Activated CD4-positive, CD25-positive, alpha-beta regulatory T cell treated with anti-CD3 and anti-CD28 coated beads, Interleukin-2, amount 50 U/mL, for 72 hours (primary cell): ENCODE measurements around the gene GADD45G.

Experiments used
- DNase-seq: peaks from one replicate; pipeline ENCODE4 v3.0.0; 2021

GADD45G gene

GRCh38 chr9:89592963-89593726 is 11.7 kb upstream of the GADD45G start:
- no peak for DNase-seq

GRCh38 chr9:89593727-89594427 is 10.9 kb upstream of the GADD45G start:
- DNase-seq, result peak; percentile 55

- DNase-seq, result no peak
Observed at GRCh38 chr9:89594811-89595550, 9.8 kb upstream of the GADD45G start.

- no peak for DNase-seq
Observed at GRCh38 chr9:89595646-89596045, 9.2 kb upstream of the GADD45G start.

GRCh38 chr9:89596937-89597555 is 7.8 kb upstream of the GADD45G start:
- no peak for DNase-seq

GRCh38 chr9:89597711-89598362 is 7.0 kb upstream of the GADD45G start:
- no peak for DNase-seq

DNA sequence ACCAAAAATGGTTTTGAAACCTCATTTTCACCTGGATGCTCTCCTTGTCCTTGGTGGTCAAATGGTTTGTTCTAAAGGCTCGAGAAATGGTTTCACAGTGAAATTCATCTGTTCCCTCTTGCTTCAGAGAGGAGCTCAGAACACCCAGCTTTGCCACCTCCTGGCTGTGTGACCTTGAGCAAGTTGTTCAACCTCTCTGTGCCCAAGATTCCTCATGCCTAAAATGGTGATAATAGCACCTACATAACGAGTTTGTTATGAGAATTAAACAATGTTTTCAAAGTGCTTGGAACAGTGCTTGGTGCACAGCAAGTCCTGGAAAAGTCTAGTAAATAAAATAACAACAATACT is 6.5 kb upstream of the GADD45G start:
- DNase-seq, result no peak

DNA sequence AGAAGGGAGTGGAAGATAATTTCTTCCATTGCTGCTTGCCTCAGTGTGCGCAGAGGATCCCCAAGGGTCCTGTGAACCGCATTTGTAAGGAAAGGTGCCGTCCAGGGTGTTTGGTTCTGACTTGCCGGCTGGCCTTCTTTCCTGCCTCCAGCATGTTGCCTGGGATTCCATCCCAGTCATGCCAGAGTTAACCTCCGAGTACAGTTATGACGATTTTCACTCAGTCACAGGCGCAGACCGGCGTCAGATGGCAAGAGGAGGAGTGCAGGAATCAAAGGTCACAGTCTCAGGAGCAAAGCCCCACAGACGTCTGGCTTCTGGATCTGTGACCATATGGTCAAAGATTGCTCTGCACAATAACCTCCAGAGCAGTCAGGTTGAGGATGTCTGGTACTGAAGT is 5.9 kb upstream of the GADD45G start:
- no peak for DNase-seq

- DNase-seq, result no peak
Observed at GRCh38 chr9:89600831-89601230, 4.0 kb upstream of the GADD45G start.

- no peak for DNase-seq
Observed at GRCh38 chr9:89601306-89601705, 3.5 kb upstream of the GADD45G start.

- no peak for DNase-seq
Observed at GRCh38 chr9:89601856-89602562, 2.8 kb upstream of the GADD45G start.

- peak; percentile 86 for DNase-seq
Observed at GRCh38 chr9:89602978-89603766, 1.6 kb upstream of the GADD45G start.

DNA sequence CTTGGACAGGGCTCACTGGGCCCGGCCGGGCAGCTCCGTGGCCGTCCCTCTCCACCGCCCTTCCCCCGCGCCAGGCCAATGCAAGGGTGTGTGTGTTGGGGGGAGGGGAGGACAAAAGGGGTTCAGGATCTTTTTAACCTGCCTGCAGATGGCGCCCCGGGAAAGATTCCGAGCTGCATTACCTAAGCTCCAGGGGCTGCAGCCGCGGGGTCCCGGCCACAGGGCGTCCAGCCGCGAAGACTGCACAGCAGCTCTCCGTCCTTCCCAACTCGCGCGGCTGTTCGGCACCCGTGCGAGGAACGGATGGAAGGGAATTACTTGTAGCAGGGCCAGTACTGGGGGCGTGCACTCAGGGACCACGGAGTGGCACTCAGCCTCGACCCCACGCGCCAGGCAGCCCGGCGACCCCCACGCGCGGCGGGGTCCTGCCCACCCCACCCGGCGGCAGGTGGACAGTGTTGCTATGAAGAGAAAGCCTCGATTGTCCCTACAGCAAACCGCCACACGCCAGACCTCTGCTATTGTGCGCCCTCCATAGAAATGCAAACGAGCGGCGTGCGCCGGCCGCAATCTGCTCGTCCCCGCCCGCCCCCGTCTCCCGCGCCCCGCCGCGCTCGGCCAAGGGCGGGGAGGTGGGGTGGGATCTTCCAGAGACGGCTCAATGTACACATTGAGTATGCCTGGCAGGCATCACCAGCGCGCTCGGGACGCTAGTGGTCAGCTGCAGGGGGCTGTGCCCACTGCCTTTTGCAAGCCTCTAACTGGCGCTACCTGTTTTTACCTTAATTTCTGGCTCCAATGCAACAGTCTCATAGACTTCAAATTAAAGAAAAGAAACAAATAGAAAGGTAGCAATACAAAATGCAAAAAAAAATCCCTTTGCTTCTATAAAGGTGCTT is 796 bp upstream of the GADD45G start:
- DNase-seq, result peak; percentile 39

DNA sequence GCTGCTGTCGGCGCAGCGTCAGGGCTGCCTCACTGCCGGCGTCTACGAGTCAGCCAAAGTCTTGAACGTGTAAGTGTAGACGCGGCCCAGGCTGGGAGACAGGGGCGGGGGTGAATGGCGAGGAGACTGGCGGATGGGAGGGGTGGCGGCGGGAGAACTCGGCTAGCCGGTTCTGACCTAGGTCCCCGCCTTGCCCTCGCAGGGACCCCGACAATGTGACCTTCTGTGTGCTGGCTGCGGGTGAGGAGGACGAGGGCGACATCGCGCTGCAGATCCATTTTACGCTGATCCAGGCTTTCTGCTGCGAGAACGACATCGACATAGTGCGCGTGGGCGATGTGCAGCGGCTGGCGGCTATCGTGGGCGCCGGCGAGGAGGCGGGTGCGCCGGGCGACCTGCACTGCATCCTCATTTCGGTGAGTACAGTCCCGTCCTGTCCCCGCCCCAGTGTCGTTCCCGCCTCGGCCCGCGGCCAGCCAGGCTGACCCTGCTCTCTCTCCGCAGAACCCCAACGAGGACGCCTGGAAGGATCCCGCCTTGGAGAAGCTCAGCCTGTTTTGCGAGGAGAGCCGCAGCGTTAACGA is 745 bp downstream of the GADD45G start:
- peak; percentile 70 for DNase-seq

DNA sequence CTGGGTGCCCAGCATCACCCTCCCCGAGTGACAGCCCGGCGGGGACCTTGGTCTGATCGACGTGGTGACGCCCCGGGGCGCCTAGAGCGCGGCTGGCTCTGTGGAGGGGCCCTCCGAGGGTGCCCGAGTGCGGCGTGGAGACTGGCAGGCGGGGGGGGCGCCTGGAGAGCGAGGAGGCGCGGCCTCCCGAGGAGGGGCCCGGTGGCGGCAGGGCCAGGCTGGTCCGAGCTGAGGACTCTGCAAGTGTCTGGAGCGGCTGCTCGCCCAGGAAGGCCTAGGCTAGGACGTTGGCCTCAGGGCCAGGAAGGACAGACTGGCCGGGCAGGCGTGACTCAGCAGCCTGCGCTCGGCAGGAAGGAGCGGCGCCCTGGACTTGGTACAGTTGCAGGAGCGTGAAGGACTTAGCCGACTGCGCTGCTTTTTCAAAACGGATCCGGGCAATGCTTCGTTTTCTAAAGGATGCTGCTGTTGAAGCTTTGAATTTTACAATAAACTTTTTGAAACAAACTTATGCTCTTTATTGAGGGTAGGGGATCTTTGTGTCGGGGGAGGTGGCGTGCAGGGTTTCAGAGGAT is 1.3 kb downstream of the GADD45G start:
- DNase-seq, result peak; percentile 65

GRCh38 chr9:89606624-89607311 is 2.0 kb downstream of the GADD45G start:
- no peak for DNase-seq

DNA sequence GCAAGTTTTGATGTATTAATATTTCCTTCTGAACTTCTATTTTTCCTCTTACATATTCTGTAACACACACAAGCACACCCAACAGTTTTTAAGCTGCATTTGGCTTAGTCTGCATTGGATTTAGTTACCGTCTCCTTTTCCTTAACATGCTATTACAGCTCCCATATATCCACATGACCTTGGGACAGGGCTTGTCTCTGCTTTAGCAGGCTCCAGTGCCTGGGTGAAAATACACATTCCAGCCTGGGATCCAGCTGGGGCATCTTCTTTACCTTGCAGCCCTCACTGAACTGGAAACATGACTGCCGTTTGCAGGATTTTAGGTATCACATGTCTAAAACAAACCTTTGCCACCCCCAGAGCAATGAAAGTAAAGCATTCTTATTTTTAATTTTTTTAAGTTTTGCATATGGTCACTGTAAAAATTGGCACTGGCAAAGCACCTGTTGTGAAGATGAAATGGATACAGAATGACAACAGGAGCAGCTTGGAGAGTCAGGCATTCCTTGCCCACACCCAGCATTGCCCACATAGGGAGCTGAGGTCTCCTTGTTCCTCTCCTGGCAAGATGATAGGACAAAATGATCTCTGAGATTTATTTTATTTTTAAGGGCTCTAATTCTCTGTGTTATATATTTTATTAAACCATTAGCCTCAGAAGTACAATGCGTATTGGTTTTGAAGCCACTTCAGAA is 4.0 kb downstream of the GADD45G start:
- DNase-seq, result no peak

GRCh38 chr9:89609426-89610006 is 4.7 kb downstream of the GADD45G start:
- DNase-seq, result no peak
